Fibroblast of lung (primary cell): ENCODE data around the gene KITLG.

Source experiments
- EZH2 ChIP-seq: IDR thresholded peaks from 2 replicates; pipeline ENCODE4 v1.5.1; 2012; ENCODE audit warnings: low read length, control low read depth, mild to moderate bottlenecking; ENCODE audit errors: missing control alignments
- TF ChIP-seq, protein P1 (sequence below), 2 donors: IDR thresholded peaks in 1 of 2; conservative IDR thresholded peaks in 1 of 2; 1 replicate in 1 of 2; 2 replicates in 1 of 2; pipeline ENCODE4 v1.5.1; 2011 to 2012; ENCODE audit warnings: low read length in 2 of 2, control low read depth in 1 of 2, inconsistent platforms in 1 of 2, low read depth in 1 of 2, mild to moderate bottlenecking in 1 of 2

GRCh38 chr12:88496429-88496828 is 83.8 kb downstream of the KITLG start:
- TF ChIP-seq, protein P1, sequence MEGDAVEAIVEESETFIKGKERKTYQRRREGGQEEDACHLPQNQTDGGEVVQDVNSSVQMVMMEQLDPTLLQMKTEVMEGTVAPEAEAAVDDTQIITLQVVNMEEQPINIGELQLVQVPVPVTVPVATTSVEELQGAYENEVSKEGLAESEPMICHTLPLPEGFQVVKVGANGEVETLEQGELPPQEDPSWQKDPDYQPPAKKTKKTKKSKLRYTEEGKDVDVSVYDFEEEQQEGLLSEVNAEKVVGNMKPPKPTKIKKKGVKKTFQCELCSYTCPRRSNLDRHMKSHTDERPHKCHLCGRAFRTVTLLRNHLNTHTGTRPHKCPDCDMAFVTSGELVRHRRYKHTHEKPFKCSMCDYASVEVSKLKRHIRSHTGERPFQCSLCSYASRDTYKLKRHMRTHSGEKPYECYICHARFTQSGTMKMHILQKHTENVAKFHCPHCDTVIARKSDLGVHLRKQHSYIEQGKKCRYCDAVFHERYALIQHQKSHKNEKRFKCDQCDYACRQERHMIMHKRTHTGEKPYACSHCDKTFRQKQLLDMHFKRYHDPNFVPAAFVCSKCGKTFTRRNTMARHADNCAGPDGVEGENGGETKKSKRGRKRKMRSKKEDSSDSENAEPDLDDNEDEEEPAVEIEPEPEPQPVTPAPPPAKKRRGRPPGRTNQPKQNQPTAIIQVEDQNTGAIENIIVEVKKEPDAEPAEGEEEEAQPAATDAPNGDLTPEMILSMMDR (conservative IDR thresholded peaks at IDR 0.05 in 1 of 2, IDR thresholded peaks at IDR 0.05 in 1 of 2; ENCODE audit: low read depth in 1 of 2, low read length in 2 of 2): no peak
- TF ChIP-seq EZH2: no peak
